Measurements from ENCODE around the gene ATP13A3.
"Not testable (repeated sequence)": the region's sequence is repeated elsewhere in the genome, so short reads cannot be mapped to it uniquely, and the experiment has no call there.

ATP13A3 gene

DNA sequence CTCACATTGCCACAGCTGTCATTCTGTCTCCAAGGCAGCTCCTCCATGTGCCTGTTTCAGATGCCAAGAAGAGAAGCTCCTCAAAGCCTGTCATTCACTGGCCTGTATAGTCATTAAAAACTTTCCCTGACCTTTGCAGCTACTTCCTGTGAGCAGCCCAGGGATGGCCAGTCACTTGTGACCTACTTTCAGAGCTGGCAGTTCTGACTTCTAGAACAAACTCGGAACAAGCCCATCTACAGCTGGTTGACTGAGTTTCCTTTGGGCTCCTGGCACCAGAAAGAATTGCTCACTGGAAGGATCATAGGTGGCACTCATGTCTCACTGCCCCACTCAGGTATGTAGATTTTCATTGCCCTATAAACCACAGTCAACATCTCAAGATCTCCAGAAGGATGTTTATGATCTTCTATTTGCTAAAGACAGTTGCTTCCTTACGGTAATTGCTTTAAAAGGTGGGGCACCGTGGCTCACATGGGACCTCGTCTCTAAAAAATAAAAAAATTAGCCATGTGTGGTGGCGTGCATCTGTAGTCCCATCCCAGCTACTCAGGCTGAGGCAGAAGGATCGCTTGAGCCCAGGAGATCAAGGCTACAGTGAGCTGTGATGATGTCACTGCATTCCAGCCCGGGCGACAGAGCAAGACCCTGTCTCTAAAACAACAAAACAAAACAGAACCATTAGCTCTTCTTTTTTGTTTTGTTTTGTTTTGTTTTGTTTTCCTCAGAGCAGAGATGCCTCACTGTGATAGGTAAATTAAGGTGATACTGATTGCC, 11.2 kb upstream of the ATP13A3 start:
- no peak for DNase-seq

DNA sequence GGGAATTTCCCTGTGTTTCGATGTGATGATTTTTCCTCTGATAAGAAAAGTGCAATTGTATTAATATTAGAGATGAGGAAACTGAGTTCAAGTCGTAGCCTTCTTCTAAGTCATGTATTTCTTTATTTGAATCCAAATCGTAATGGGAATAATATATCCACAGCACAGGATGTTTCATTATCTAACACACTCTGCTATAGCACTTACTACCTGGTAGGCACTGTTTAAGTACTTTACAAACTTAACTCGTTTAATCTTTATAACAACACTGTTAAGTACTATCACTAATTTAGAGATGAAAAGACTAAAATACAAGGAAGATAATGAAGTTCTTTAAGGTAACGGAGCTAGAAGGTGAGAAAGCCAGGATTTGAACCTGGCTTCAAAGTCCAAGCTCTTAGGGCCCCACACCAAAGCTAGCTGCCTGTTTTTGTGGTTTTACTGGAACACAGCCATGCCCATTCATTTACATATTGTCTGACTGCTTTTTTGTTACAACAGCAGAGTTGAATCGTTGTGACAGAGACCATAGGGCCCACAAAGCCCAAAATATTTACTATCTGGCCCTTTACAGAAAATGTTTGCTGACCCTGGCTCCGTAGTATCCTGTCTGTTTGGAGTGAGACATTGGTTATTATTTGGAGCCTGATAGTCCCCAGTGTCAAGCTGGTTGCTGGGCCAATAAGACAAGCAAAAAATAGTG, 9.6 kb upstream of the ATP13A3 start:
- no peak for DNase-seq

DNA sequence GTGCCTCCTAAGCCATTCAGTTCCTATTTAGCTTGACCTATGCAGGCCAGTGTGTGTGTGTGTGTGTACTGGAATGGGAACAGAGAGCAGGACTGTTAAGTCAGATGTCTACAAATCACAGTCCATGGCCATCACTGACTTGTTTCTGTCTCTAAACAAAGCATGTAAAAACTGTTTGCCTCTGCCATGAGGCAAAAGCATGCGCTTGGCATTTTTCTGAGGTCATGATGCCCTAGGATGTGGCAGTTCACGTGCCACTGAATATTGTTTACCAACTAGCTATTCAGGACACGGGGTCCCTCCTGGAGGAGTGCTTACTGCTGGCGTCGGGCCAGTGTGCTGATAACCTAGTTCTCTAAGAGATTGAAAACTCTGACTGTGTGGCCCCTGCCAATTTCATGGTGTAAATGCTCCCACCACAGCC, 8.2 kb upstream of the ATP13A3 start:
- no peak for DNase-seq

GRCh38 chr3:194493995-194494927, 7.5 kb upstream of the ATP13A3 start:
- DNase-seq: not testable (repeated sequence)

DNA sequence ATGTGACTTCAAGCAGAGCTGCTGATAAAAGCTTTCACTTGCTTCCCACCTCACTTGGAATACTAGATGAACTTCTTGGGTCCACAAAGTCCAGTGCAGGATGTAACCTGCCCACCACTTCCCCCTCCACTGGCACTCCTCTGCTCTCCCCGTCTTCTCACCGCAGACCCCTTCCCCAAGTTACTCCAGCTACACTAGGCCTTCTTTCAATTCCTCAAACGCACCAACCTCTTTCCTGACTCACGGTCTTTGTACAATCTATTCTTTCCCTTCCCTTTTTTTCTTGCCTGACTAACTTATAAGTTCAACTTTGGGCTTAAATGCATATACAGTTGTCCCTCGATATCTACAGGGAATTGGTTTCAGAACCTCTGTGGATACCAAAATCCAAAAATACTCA, 5.2 kb upstream of the ATP13A3 start:
- no peak for DNase-seq

GRCh38 chr3:194489736-194490612, 3.2 kb upstream of the ATP13A3 start:
- no peak for DNase-seq

DNA sequence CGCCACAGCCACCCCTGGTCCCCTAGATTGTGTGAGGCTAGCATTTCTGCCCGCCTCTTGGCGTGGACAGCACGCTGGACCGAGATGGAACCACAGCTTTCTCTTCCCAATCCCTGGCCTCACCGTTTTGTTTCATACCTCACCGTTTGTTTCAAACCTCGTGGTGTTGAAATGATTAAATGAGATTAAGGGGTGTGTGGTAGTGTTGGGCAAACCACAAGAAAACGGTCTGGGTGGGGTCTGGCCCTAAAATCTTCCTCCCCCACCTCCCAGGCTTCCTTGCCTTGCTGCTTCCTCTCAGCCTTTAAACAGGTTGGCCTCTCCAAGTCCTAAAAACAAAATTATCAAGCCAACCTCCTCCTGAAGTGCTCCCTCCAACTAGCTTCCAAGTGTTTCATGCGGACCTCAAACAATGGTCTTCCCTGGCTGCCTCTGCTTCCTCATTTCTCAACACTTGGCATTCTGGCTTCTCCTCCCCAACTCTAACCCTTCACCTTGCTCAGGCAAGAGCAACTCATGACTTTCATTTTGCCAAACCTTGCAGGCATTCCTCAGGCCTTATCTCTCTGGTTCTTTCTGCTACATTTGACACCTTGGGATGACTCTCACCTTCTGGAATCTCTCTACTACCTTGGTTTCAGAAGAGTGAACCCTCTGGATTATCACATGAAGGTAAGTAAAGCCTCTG, 1.4 kb upstream of the ATP13A3 start:
- DNase-seq: no peak

- DNase-seq: peak; percentile 60
Measured at GRCh38 chr3:194487289-194488054, 670 bp upstream of the ATP13A3 start.

- peak; percentile 43 for DNase-seq
Measured at GRCh38 chr3:194485881-194486539, 792 bp downstream of the ATP13A3 start.

DNA sequence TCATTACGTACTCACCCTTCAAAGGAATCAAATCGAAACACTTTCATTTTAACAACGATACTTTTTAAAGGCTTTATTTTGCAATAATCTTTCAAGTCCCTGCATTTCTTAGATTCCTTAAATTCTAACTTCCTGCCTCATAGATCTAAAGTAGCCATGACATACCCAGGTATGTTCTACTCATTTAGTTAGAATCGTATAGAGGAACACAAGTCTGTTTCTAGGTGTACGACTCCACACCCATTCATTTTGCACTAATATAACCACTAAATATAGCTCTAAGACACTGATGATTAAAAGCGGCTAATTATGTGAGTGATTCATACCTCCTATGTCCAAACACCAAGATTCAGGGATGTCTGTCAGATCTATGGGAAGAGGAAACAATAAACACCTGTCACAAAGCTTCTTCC, 1.3 kb downstream of the ATP13A3 start:
- no peak for DNase-seq

GRCh38 chr3:194484614-194485013, 2.2 kb downstream of the ATP13A3 start:
- no peak for DNase-seq

GRCh38 chr3:194483850-194484249, 3.0 kb downstream of the ATP13A3 start:
- DNase-seq: no peak

- DNase-seq: not testable (repeated sequence)
Measured at GRCh38 chr3:194482830-194483229, 4.0 kb downstream of the ATP13A3 start.

DNA sequence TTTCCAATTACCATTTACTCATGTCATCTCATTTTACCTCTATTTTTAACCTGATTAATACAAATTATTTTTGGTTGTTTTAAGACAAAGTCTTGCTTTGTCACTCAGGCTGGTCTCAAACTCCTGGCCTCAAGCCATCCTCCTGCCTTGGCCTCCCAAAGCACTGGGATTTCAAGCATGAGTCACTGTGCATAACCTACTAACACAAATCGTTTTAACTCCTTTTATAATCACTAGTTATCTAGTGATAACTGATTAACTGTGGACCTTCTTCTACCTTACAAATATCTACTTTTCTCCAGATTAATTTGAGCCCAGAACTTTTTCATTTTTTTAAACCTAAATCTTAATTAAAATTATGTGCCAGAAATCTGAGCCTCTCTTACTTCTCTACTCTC, 4.6 kb downstream of the ATP13A3 start:
- DNase-seq: no peak

DNA sequence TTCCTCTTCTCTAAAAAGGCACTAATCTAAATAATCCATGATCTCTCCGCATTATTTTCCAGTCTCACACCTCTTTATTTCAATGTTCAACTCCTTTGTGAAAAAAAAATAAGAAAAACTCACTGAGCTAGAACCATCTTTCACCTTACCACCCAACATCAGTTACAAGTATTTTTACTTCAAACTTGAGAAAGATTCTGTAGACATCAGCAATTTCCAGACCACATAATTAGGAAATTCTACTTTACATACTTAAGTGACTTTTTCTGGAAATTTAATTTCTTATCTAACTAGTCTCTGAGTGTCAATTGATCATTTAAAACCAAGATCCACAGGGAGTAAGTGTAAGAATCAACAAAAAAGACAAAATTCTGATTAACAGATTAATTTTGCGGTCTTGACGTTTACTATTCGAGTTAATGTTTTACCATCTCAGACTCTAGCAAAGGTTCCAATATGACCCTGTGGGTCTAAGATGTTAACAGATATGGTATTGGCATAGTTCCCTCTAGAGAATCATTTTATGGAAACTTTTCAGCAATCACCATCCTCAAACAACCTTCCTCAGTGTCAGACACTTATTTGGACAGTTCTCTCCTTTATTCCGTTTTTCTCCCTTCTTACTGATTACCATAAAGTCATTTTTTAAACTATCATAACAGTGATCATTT, 5.1 kb downstream of the ATP13A3 start:
- DNase-seq: no peak

DNA sequence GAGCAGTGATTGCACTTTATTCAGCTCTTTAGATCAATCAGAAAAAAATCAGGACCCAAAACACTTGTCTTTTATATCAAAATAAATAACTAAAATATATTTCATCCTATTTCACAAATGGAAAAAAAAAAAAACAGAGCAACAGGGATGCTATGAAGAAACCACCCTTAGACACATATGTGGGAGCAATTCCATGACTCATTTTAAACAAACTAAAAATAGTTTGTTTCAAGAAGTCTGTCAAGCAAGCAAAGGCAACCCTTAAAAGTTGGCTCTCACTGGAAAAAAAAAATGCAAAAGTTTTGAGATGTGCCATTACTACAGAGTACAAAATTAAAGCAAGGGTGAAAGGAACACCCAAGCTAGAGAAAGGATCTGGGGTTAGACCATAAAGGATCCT, 5.7 kb downstream of the ATP13A3 start:
- DNase-seq: no peak

- no peak for DNase-seq
Measured at GRCh38 chr3:194476784-194477183, 10.0 kb downstream of the ATP13A3 start.

GRCh38 chr3:194475978-194476377, 10.8 kb downstream of the ATP13A3 start:
- DNase-seq: peak; percentile 57

- no peak for DNase-seq
Measured at GRCh38 chr3:194475138-194475932, 11.5 kb downstream of the ATP13A3 start.
